DMS114 treated with DMSO at 0.1 percent for 48 hours (cell line): Measurements from ENCODE around the gene OR10V1.
A peak's percentile ranks its signal among the peaks of the same experiment; 100 is the strongest.

Experiments used
- DNase-seq: peaks from one replicate; lab custom pipeline; 2025; ENCODE audit not compliant: unreplicated experiment; lab: John Stamatoyannopoulos, UW

The OR10V1 gene

GRCh38 chr11:59668950-59669610, 44.6 kb downstream of the OR10V1 start, which contains the start of gene PATL1:
Gene PATL1, minus strand, starts transcription at chr11:59669037. Its CDS starts 142 bp downstream, at chr11:59668895.
- DNase-seq, result peak; percentile 84

GRCh38 chr11:59668188-59668949, 45.3 kb downstream of the OR10V1 start:
- no peak for DNase-seq

DNA sequence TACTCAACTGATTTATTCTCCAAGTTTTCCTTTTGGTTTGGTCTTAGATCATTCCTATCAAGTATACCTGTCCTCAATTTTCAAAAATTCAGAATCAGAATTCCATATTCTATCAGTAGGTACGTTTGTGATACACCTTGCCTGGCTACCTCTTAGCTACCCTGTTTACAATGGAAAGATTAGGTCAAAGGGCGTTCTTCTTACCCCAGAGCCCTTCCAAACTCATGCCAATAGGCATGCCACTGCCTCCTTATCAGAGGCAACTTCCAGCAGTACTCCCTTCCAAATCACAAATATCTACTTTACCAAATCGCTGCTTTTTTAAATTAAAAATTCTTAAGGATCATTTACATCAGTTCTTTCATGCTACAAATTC, 45.8 kb downstream of the OR10V1 start:
- DNase-seq, result no peak

- DNase-seq, result no peak
Observed at GRCh38 chr11:59666969-59667368, 46.7 kb downstream of the OR10V1 start.
